HUES6 (cell line): ENCODE data around the gene GALNT17.

Experiments used
- H3K27ac ChIP-seq: 2 replicates; pipeline ENCODE4 v1.7.0; 2013; ENCODE audit warnings: low read depth, mild to moderate bottlenecking, low read length, inconsistent platforms
- H3K27me3 ChIP-seq: 2 replicates; pipeline ENCODE4 v1.6.1; 2013; ENCODE audit warnings: low read length; ENCODE audit not compliant: control insufficient read depth, insufficient read depth
- H3K36me3 ChIP-seq: 2 replicates; pipeline ENCODE4 v1.6.1; 2013; ENCODE audit warnings: low read length; ENCODE audit not compliant: control insufficient read depth, insufficient read depth
- H3K4me1 ChIP-seq: 2 replicates; pipeline ENCODE4 v1.6.1; 2013; ENCODE audit warnings: low read length; ENCODE audit not compliant: control insufficient read depth, insufficient read depth
- H3K4me3 ChIP-seq: 2 replicates; pipeline ENCODE4 v1.5.1; 2013; ENCODE audit warnings: low read depth, low read length
- H3K9ac ChIP-seq: one replicate; pipeline ENCODE4 v1.6.1; 2013; ENCODE audit warnings: mild to moderate bottlenecking, low read length
- H3K9me3 ChIP-seq: 2 replicates; pipeline ENCODE4 v1.6.1; 2013; ENCODE audit warnings: low read depth, low read length; ENCODE audit not compliant: control insufficient read depth, insufficient read depth

Gene GALNT17

DNA sequence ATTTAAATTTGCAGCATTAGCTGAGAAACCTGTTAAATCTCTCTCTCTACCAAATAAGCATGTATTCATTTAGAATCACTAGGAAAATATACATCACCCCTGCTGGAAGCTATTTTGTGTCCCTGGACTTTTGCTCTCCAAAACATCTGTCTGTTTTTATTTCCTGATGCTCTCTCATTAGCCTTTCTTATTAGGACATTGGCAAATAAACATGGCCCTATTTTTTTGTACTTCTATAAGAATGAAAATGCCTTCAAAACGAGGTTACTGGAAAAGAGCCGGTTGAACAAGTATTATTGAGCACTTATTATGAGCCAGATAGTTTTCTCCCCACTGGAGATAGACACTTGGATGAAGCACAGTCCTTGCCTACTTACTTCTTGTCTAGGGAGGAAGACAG, 206.9 kb downstream of the GALNT17 start:
- H3K36me3 ChIP-seq: peaks cover 7% of the 10 kb centered on the region
- peaks cover 7% of the 10 kb centered on the region for H3K9me3 ChIP-seq
- no peaks in the 10 kb centered on the region for H3K27me3 ChIP-seq
- H3K4me1 ChIP-seq: no peaks in the 10 kb centered on the region
- no peak overlapping the region for H3K9ac ChIP-seq
- no peak overlapping the region for H3K4me3 ChIP-seq
- no peak overlapping the region for H3K27ac ChIP-seq

- no peak overlapping the region for H3K9ac ChIP-seq
- H3K36me3 ChIP-seq: peaks cover 7% of the 10 kb centered on the region
- no peak overlapping the region for H3K27ac ChIP-seq
- H3K4me3 ChIP-seq: no peak overlapping the region
- H3K27me3 ChIP-seq: no peaks in the 10 kb centered on the region
- H3K9me3 ChIP-seq: peaks cover 10% of the 10 kb centered on the region
- no peaks in the 10 kb centered on the region for H3K4me1 ChIP-seq
These were observed 208.0 kb downstream of the GALNT17 start for GRCh38 chr7:71339924-71340323.

DNA sequence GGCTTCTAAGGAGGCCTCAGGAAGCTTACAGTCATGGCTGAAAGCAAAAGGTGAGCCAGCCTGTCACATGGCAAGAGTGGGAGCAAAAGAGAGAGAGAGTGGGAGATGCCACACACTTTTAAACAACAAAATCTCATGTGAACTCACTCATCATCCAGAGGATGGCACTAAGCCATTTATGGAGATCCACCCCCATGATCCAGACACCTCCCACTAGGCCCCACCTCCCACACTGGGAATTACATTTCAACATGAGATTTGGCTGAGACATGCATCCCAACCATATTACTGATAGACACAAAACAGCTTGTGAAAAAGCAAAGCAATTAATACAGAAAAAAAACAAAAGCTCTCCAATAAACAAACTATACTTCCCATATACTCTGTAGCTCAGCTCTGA, 210.3 kb downstream of the GALNT17 start:
- Histone ChIP-seq H3K4me3 (no peak overlapping the region), H3K4me1 (no peaks in the 10 kb centered on the region; the same call in 1 of the 2 replicates), H3K9me3 (peaks cover 7% of the 10 kb centered on the region), H3K9ac (no peak overlapping the region), H3K27ac (no peak overlapping the region), H3K36me3 (no peaks in the 10 kb centered on the region), H3K27me3 (no peaks in the 10 kb centered on the region)

- Histone ChIP-seq H3K36me3 (no peaks in the 10 kb centered on the region), H3K4me1 (peaks cover 5% of the 10 kb centered on the region), H3K4me3 (no peak overlapping the region), H3K9me3 (peaks cover 7% of the 10 kb centered on the region), H3K9ac (no peak overlapping the region), H3K27ac (no peak overlapping the region), H3K27me3 (no peaks in the 10 kb centered on the region)
These were observed 211.1 kb downstream of the GALNT17 start for GRCh38 chr7:71343039-71343438.

DNA sequence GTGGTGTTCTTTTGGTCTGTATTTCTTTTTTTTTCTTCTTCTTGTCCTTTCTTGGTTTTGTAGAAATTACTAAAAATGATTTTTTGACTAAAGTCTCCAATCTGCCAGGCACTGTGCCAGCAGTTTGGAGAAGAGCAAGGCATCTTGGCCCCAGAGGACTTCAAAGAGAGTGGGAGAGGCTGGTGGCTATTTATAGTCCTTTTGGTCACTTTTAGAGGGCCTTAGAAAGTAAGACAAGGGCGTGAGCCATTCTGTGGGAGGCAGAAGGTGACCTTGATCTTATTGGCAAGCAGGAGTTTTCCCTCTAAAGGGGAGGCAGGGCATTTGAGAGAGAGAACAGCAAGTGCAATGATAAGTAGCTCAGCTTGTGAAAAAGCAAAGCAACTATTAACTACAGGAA, 211.9 kb downstream of the GALNT17 start:
- Histone ChIP-seq H3K4me3 (no peak overlapping the region), H3K9ac (no peak overlapping the region), H3K27ac (no peak overlapping the region), H3K36me3 (no peaks in the 10 kb centered on the region), H3K27me3 (no peaks in the 10 kb centered on the region), H3K4me1 (peaks cover 14% of the 10 kb centered on the region), H3K9me3 (peaks cover 7% of the 10 kb centered on the region)

DNA sequence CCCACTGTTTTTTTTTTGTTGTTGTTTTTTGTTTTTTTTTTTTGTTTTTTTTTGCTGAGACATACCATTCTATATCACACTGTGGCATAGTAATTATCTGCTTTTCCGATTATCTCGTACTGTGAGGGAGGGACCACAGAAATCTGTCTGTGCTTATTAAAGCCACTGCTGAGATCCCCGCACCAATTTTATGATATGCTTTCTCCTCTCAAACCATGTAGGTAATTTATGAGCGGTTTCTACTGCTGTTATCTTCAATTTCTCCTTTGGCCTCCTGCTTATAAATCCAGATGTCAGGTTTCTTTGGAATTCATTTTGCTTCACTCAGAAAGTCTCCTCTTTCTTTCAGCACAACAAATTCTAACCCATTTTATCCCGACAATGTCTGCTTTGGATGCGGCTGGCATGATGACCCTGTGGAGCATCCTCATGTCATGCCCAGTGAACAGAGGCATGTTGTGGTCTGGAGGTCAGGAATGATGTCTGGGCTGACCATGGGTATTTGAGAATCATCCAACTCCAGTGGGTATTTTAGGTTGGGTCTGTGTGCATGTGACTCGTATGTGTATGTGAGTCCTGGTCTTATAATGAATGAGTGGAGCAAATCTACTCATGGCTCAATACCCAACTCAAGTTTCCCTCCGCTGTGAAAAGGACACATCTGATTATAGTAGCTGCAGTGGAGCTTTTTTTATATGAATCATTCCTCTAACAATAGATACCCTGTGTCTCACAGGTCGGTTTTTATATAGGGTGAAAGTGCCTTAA, 213.4 kb downstream of the GALNT17 start:
- H3K27ac ChIP-seq: no peak overlapping the region
- peaks cover 7% of the 10 kb centered on the region for H3K9me3 ChIP-seq
- no peak overlapping the region for H3K4me3 ChIP-seq
- H3K36me3 ChIP-seq: no peaks in the 10 kb centered on the region
- H3K9ac ChIP-seq: no peak overlapping the region
- H3K4me1 ChIP-seq: peaks cover 19% of the 10 kb centered on the region
- H3K27me3 ChIP-seq: no peaks in the 10 kb centered on the region

GRCh38 chr7:71348821-71349681, 217.1 kb downstream of the GALNT17 start:
- H3K27ac ChIP-seq: 0 out of 2 replicates have a peak overlapping the region, but pooled peaks have one; percentile 7
- H3K4me1 ChIP-seq: peaks cover 19% of the 10 kb centered on the region
- H3K27me3 ChIP-seq: no peaks in the 10 kb centered on the region
- H3K9me3 ChIP-seq: peaks cover 31% of the 10 kb centered on the region
- no peak overlapping the region for H3K9ac ChIP-seq
- H3K4me3 ChIP-seq: no peak overlapping the region
- 0 out of 2 replicates have a peak, but pooled peaks cover 2% of the 10 kb centered on the region for H3K36me3 ChIP-seq

DNA sequence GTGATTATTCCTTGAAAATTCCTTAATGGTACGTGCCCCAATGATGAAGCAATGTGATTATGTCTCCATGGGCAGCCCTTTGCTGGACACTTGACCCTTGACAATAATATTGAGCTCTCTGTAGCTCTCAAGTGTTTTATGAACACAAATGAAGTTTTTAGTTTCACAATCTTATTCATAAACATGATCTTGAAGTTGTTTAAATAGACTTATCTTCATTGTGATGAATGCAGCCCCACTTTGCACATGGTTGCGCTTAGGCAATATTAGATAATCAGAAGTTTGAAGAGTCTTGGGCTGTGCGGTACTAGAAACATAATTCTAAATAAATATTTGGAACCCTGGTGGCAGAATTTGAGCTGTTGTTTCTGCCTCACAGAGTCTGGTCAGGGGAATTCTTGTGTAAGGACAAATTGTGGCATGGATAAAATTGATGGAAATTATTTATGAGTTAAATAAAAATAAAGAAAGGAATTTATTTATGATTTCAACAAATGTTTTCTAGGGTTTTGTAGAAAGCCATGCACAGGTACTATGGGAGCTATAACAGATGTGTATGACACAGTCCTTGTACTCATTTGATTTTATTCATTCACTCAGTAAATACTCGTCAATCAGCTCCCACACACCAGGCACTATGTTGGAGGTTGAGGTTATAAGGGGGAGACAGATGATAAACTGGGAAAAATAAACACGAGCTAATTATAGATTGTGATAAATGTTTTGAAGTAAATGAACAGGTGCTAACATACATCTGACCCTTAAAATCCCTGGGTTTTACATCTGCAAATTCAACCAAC, 217.9 kb downstream of the GALNT17 start:
- Histone ChIP-seq H3K9me3 (peaks cover 31% of the 10 kb centered on the region), H3K27me3 (no peaks in the 10 kb centered on the region), H3K4me1 (peaks cover 19% of the 10 kb centered on the region), H3K36me3 (0 out of 2 replicates have a peak, but pooled peaks cover 2% of the 10 kb centered on the region), H3K27ac (no peak overlapping the region), H3K9ac (no peak overlapping the region), H3K4me3 (no peak overlapping the region)

- Histone ChIP-seq H3K27ac (no peak overlapping the region), H3K27me3 (no peaks in the 10 kb centered on the region), H3K9ac (no peak overlapping the region), H3K36me3 (0 out of 2 replicates have a peak, but pooled peaks cover 2% of the 10 kb centered on the region), H3K9me3 (peaks cover 31% of the 10 kb centered on the region), H3K4me1 (peaks cover 19% of the 10 kb centered on the region), H3K4me3 (no peak overlapping the region)
These were observed 218.7 kb downstream of the GALNT17 start for GRCh38 chr7:71350680-71351079.

DNA sequence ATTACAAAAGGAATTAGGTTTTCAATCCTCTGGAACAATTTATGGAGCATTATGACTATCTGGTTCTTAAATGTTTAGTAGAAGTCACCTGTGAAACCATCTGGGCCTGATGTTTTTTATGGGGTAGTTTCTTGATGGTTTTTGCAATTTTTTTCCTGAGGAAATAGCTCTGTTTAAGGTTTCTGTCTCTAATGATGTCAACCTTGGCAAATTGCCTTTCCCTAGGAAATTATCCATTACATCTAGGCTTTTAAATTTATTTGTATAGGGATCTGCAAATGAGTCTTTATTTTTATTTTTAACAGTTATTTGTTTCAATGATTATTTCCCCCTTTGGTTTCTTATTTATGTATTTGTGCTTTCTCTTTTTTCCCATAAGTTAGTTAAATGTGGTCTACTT, 222.8 kb downstream of the GALNT17 start:
- H3K9me3 ChIP-seq: peaks cover 47% of the 10 kb centered on the region
- no peak overlapping the region for H3K9ac ChIP-seq
- H3K27ac ChIP-seq: no peak overlapping the region
- no peaks in the 10 kb centered on the region for H3K4me1 ChIP-seq
- H3K4me3 ChIP-seq: no peak overlapping the region
- no peaks in the 10 kb centered on the region for H3K27me3 ChIP-seq
- 0 out of 2 replicates have a peak, but pooled peaks cover 2% of the 10 kb centered on the region for H3K36me3 ChIP-seq
